Osteoblast (primary cell): ENCODE measurements around the gene ANKS1B. TPM values are rescaled to one million over a fixed set of nuclear protein-coding genes. Genes with fewer than 3 reads are reported as not detected.

Experiments
- DNase-seq: peaks from one replicate; pipeline ENCODE4 v3.0.0; 2011; ENCODE audit warnings: low spot score, mixed read lengths; ENCODE audit not compliant: insufficient read length; ENCODE audit errors: missing footprints
- H2AFZ ChIP-seq: 2 replicates; pipeline ENCODE4 v1.6.0; 2011; ENCODE audit warnings: mild to moderate bottlenecking, low read length
- H3K27ac ChIP-seq: 2 replicates; pipeline ENCODE4 v1.5.1; 2011; ENCODE audit warnings: mild to moderate bottlenecking, low read depth, low read length, moderate library complexity
- H3K27me3 ChIP-seq: 2 replicates; pipeline ENCODE4 v1.6.0; 2012; ENCODE audit warnings: mild to moderate bottlenecking, control low read depth, inconsistent platforms, low read length, moderate library complexity; ENCODE audit not compliant: insufficient read depth
- H3K36me3 ChIP-seq: 2 replicates; pipeline ENCODE4 v1.5.1; 2011; ENCODE audit warnings: mild to moderate bottlenecking, low read length, control low read depth, moderate library complexity; ENCODE audit not compliant: insufficient read depth
- H3K4me1 ChIP-seq: 2 replicates; pipeline ENCODE4 v1.5.1; 2011; ENCODE audit warnings: mild to moderate bottlenecking, low read length, control low read depth, moderate library complexity; ENCODE audit not compliant: insufficient read depth
- H3K4me2 ChIP-seq: 2 replicates; pipeline ENCODE4 v1.6.0; 2011; ENCODE audit warnings: mild to moderate bottlenecking, low read length; ENCODE audit not compliant: insufficient read depth
- H3K4me3 ChIP-seq: fragments of 200-600 bp; sonication (generic); 3 replicates; pipeline ENCODE4 v1.5.1; 2012; ENCODE audit warnings: mild to moderate bottlenecking, low read length, inconsistent platforms; ENCODE audit not compliant: insufficient read depth
- H3K79me2 ChIP-seq: 2 replicates; pipeline ENCODE4 v1.6.0; 2012; ENCODE audit warnings: mild to moderate bottlenecking, low read length, control low read depth, inconsistent platforms; ENCODE audit not compliant: insufficient read depth
- H3K9me3 ChIP-seq: 2 replicates; pipeline ENCODE4 v1.5.1; 2011; ENCODE audit warnings: low read depth, low read length, control low read depth
- H4K20me1 ChIP-seq: 2 replicates; pipeline ENCODE4 v1.6.0; 2012; ENCODE audit warnings: mild to moderate bottlenecking, low read length, control low read depth; ENCODE audit not compliant: insufficient read depth
- CTCF ChIP-seq: IDR thresholded peaks from 2 replicates; pipeline ENCODE4 v1.5.1; 2011; ENCODE audit warnings: mild to moderate bottlenecking, low read depth, low read length, moderate library complexity; ENCODE audit errors: extremely low read depth
- total RNA-seq: library from RNA; depleted of rRNA; stranded (reverse); fragments of >200 nt; gene quantifications from 2 replicates; pipeline ENCODE4 v1.2.3, GENCODE V29; 2012

ANKS1B gene
- total RNA-seq, 1 donor, result 2.2 TPM

GRCh38 chr12:99017971-99018370 lies 966.8 kb downstream of the ANKS1B start:
- H3K4me1 ChIP-seq, result no peaks in the 10 kb centered on the region

GRCh38 chr12:99009654-99010296 lies 975.0 kb downstream of the ANKS1B start:
- Histone ChIP-seq H3K4me1 (no peaks in the 10 kb centered on the region), H3K27ac (no peak overlapping the region), H3K27me3 (no peaks in the 10 kb centered on the region), H3K79me2 (no peaks in the 10 kb centered on the region), H3K9me3 (no peaks in the 10 kb centered on the region), H3K4me3 (no peak overlapping the region), H3K36me3 (no peaks in the 10 kb centered on the region), H2AFZ (no peak overlapping the region), H4K20me1 (no peaks in the 10 kb centered on the region), H3K4me2 (no peak overlapping the region)
- TF ChIP-seq CTCF, result no peak
- no peak for DNase-seq

More at GRCh38 chr12:99017971-99018370, 966.8 kb downstream of the ANKS1B start:
- Histone ChIP-seq H3K27ac (no peak overlapping the region), H4K20me1 (no peaks in the 10 kb centered on the region), H3K9me3 (no peaks in the 10 kb centered on the region), H3K4me2 (no peak overlapping the region), H3K27me3 (no peaks in the 10 kb centered on the region), H3K4me3 (no peak overlapping the region), H2AFZ (no peak overlapping the region), H3K36me3 (no peaks in the 10 kb centered on the region), H3K79me2 (no peaks in the 10 kb centered on the region)
- DNase-seq, result no peak
- no peak for TF ChIP-seq CTCF

GRCh38 chr12:99005601-99006000 lies 979.1 kb downstream of the ANKS1B start:
- Histone ChIP-seq H3K4me1 (no peaks in the 10 kb centered on the region), H3K4me2 (no peak overlapping the region), H3K36me3 (no peaks in the 10 kb centered on the region), H3K27ac (no peak overlapping the region), H3K9me3 (no peaks in the 10 kb centered on the region), H2AFZ (no peak overlapping the region), H3K4me3 (no peak overlapping the region), H3K79me2 (no peaks in the 10 kb centered on the region), H3K27me3 (no peaks in the 10 kb centered on the region), H4K20me1 (no peaks in the 10 kb centered on the region)
- no peak for DNase-seq
- no peak for TF ChIP-seq CTCF

GRCh38 chr12:99004799-99005466 lies 979.8 kb downstream of the ANKS1B start:
- Histone ChIP-seq H3K36me3 (no peaks in the 10 kb centered on the region), H3K79me2 (no peaks in the 10 kb centered on the region), H3K27ac (no peak overlapping the region), H3K4me3 (no peak overlapping the region), H3K27me3 (no peaks in the 10 kb centered on the region), H3K9me3 (no peaks in the 10 kb centered on the region), H4K20me1 (no peaks in the 10 kb centered on the region), H2AFZ (no peak overlapping the region), H3K4me1 (no peaks in the 10 kb centered on the region), H3K4me2 (no peak overlapping the region)
- DNase-seq, result no peak
- TF ChIP-seq CTCF, result no peak
